ENCODE measurements around the gene ABHD14A.

Gene ABHD14A

DNA sequence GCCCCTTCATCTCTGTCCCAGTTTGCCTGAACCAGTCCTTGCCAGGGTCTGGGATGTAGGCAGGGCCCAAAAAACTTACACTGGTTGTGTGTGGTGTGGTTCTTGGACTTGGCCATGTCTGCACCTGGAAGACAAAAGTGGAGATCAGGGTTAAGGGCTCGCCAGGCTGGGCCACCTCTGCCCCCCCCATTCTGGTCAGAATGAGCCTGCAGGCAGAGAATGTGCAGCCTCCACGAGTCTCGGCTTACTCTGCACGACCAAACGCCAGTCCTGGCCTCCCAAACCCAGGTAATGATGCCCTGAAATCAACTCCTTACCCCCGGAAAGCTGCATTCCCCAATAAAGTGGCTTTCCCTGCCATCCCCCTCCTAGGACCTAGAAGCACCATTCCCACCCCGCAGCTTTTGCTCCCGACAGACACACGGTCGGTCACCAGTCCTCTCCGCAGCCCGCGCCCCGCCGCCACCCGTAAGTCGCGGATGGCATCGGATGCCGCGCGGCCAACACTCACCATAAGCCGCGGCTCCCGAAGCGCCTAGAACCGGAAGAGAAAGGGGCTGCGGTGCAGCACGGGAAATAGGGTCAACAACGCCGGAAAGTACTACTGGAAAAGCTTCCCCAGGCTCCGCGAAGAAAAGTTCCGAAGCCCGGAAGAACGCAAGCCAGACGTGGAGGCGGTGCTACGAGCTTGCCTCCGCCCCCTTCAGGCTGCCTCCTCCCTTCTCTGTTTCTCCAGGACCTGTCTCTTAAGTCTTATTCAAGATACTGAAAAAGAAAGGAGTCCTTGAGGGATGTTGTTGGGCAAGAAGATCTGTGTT, 20.7 kb downstream of the ABHD14A start, which contains the start of gene RPL29:
RPL29 (minus strand) TSS at position 550 of the 818 bp plus-strand sequence; CDS start at position 116, 434 bp downstream.
- H3K4me3 Mint-ChIP-seq, result peak within 1 kb of the TSS; percentile 99 to 100 (median 100)
- H3K4me1 Mint-ChIP-seq, result peaks cover 33% of the 10 kb centered on the region
- H3K36me3 Mint-ChIP-seq (ENCODE audit: low read depth), result peaks cover 43% of the 10 kb centered on the region
- H3K27ac Mint-ChIP-seq, result peak within 1 kb of the TSS; percentile 99 to 100 (median 99)
- no peaks in the 10 kb centered on the region for H3K9me3 Mint-ChIP-seq
- H3K27me3 Mint-ChIP-seq (ENCODE audit: low read depth), result no peaks in the 10 kb centered on the region
- TF ChIP-seq, protein P1, sequence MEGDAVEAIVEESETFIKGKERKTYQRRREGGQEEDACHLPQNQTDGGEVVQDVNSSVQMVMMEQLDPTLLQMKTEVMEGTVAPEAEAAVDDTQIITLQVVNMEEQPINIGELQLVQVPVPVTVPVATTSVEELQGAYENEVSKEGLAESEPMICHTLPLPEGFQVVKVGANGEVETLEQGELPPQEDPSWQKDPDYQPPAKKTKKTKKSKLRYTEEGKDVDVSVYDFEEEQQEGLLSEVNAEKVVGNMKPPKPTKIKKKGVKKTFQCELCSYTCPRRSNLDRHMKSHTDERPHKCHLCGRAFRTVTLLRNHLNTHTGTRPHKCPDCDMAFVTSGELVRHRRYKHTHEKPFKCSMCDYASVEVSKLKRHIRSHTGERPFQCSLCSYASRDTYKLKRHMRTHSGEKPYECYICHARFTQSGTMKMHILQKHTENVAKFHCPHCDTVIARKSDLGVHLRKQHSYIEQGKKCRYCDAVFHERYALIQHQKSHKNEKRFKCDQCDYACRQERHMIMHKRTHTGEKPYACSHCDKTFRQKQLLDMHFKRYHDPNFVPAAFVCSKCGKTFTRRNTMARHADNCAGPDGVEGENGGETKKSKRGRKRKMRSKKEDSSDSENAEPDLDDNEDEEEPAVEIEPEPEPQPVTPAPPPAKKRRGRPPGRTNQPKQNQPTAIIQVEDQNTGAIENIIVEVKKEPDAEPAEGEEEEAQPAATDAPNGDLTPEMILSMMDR (IDR thresholded peaks at IDR 0.05; ENCODE audit: unreplicated experiment in 3 of 3), result no peak

DNA sequence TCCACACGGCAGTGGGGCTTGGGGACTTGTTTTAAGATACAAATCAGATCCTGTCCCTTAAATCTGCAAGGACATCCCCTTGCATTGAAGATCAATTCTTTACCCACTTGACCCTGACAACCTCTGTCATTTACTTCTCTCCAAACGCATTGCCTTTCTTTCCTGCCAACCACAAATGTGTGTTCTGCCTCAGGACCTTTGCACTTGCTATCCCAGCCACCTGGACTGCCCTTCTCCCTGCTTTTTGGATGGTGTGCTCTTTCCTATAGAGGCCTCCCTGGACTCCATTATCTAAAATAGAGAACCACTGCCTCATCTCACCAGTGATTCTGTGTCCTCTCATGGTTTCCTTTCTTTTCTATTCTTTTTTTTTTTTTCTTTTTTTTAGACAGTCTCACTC, 22.3 kb downstream of the ABHD14A start:
- peaks cover 32% of the 10 kb centered on the region for H3K36me3 Mint-ChIP-seq (ENCODE audit: low read depth)
- H3K4me3 Mint-ChIP-seq, result peak overlapping the region; percentile 49 to 69 (median 53)
- peak overlapping the region; percentile 47 to 83 (median 67) for H3K27ac Mint-ChIP-seq
- no peaks in the 10 kb centered on the region for H3K9me3 Mint-ChIP-seq
- peaks cover 33% of the 10 kb centered on the region for H3K4me1 Mint-ChIP-seq
- TF ChIP-seq, protein P1 (IDR thresholded peaks at IDR 0.05; ENCODE audit: unreplicated experiment in 3 of 3), result no peak
- peaks cover 5% of the 10 kb centered on the region for H3K27me3 Mint-ChIP-seq (ENCODE audit: low read depth)

DNA sequence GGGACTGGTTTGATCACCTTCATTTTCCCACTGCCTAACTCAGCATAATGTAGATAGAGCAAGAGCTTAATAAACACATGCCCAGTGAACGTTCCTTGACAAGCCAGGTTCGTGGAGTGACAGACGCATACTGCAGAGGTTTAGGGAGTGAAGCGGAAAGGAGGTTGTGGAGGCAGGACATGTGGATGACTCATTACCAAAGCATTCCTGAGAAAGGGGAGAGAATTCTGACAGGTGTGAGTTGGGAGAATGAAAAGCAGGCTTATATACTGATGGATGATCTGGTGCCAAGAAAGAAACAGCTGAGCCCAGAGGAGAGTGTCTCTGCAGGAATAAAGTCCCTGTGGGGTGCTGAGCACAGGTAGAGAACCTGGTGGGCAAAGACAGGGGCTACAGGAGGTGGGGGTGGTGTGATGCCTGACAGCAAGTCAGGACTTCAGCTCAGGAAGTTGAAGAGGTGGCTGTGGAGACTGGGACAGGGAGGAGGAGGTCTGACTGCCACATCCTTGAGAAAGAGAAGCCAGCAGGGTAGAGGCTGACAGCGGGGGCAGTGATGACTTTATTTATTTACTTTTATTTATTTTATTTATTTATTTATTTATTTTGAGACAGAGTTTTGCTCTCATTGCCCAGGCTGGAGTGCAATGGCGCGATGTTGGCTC, 23.2 kb downstream of the ABHD14A start:
- Mint-ChIP-seq H3K4me3 (peak overlapping the region in 1 of 3 experiments; percentile 3), H3K27ac (peak overlapping the region; percentile 0 to 70 (median 4)), H3K27me3 (ENCODE audit: low read depth) (peaks cover 9% of the 10 kb centered on the region), H3K9me3 (no peaks in the 10 kb centered on the region), H3K36me3 (ENCODE audit: low read depth) (peaks cover 24% of the 10 kb centered on the region), H3K4me1 (peaks cover 41% of the 10 kb centered on the region)
- TF ChIP-seq, protein P1 (IDR thresholded peaks at IDR 0.05; ENCODE audit: unreplicated experiment in 3 of 3), result no peak

DNA sequence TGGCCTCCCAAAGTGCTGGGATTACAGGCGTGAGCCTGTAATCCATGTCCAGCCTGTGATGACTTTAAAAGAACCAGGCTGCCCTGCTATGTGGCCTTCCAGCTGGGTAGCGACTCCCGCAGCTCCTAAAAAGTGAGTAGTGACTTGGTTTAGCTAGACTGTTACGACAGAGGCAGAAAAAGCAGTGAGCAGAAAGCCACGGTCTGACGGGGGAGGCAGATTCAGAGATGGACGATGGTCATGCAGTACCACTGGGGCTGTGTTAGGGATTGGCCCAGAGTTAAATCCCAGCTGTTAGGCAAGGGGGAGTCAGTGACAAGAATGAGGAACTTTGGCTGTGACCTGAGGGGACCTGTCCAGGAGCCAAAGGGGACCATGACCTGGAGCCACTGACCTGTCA, 23.9 kb downstream of the ABHD14A start:
- Mint-ChIP-seq H3K9me3 (no peaks in the 10 kb centered on the region), H3K27ac (peak overlapping the region in 1 of 3 experiments; percentile 69), H3K27me3 (ENCODE audit: low read depth) (peaks cover 9% of the 10 kb centered on the region), H3K36me3 (ENCODE audit: low read depth) (peaks cover 19% of the 10 kb centered on the region), H3K4me1 (peaks cover 45% of the 10 kb centered on the region), H3K4me3 (no peak overlapping the region)
- TF ChIP-seq, protein P1 (IDR thresholded peaks at IDR 0.05; ENCODE audit: unreplicated experiment in 3 of 3), result no peak

DNA sequence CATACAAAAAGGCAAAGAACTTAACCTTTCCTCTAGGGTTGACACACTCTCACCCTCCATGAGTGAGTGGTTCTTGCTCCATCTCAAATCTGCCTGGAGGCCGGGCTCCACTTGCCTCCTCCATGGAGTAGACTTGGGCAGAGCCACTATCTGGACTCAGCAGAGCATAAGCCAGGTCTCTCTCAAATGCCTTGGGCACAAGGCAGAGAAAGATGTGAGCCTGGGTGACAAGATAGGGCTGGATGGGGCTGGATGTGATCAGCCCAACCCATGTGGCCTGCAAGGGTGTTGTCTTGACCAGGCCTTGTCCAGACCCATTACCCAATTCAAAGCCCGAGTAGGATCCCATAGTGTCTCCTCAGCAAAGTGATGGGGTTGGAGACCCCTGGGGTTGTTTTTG, 25.0 kb downstream of the ABHD14A start:
- Mint-ChIP-seq H3K36me3 (ENCODE audit: low read depth) (peaks cover 8% of the 10 kb centered on the region), H3K4me3 (no peak overlapping the region)
- TF ChIP-seq, protein P1 (IDR thresholded peaks at IDR 0.05; ENCODE audit: unreplicated experiment in 3 of 3), result no peak

More for the DNA sequence above, 25.0 kb downstream of the ABHD14A start:
- peaks cover 48% of the 10 kb centered on the region for H3K4me1 Mint-ChIP-seq
- H3K27me3 Mint-ChIP-seq (ENCODE audit: low read depth), result peaks cover 9% of the 10 kb centered on the region
- no peaks in the 10 kb centered on the region for H3K9me3 Mint-ChIP-seq
- no peak overlapping the region for H3K27ac Mint-ChIP-seq
